Measurements from ENCODE around the gene GNG12. TPM values are rescaled to one million over a fixed set of nuclear protein-coding genes. Genes with fewer than 3 reads are reported as not detected.

GNG12 gene
- total RNA-seq, 1 experiment from 2014 or later, result 14.3 TPM

DNA sequence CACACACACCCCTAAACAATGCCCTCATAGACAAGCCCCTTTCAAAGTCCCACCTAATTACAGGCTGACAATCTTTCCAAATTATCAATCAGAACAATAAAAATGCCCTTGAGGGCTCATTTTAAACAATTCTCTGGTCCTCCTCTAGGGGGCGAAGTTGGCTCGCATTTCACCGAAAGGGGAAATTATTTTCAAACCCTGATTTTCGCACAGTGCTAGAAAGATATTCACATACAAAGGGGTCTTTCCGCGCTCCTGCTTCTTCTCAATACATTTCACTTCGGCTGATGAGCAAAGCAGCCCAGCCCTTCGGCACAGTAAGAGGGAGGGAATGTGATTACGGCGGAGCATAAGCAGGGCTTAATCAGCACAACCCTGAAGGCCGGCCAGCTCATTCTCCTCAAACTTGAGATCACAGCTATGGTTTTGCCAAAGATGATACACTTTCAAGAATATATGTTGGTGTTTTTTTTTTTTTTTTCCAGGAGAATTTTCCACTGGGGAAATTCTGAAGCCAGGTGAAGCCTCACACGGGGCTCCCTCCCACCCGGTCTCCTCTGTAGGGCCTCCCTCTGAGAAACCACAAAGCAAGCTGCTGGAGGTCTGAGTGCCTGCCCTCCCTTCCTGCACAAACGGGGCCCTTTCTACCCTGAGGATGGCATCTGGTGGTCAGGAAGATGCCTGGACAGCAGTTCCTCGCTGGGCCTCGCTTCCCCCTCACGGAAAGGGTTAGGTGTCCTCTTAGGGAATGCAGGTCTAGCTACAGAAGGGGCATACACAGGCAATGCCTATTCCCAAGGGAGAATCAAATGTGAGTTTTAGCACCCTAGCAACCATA, 66.9 kb downstream of the GNG12 start:
- H2AK5ac ChIP-seq (ENCODE audit: insufficient read length, low read length), result no peak overlapping the region
- no peaks in the 10 kb centered on the region for H3K9me3 ChIP-seq (ENCODE audit: control insufficient read depth, low read depth, low read length)
- no peak overlapping the region for H2BK15ac ChIP-seq (ENCODE audit: low read depth, low read length)
- no peak overlapping the region for H3K14ac ChIP-seq (ENCODE audit: insufficient read depth, low read length)
- Mint-ChIP-seq H3K4me1 (peaks cover 7 to 15% of the 10 kb centered on the region in 2 experiments), H3K36me3 (ENCODE audit: insufficient read depth in 1 of 3, low read depth in 3 of 3) (no peaks in the 10 kb centered on the region), H3K4me3 (peak overlapping the region; percentile 42 to 56; a peak in 4 of 5 replicates), H3K9me3 (no peaks in the 10 kb centered on the region), H3K27me3 (ENCODE audit: low read depth) (no peaks in the 10 kb centered on the region; the same call in 1 of the 2 replicates), H3K27ac (no peak overlapping the region; a peak in 2 of 7 replicates)
- H3K9ac ChIP-seq (ENCODE audit: extremely low read depth, insufficient read length, low read length), result no peak overlapping the region
- no peak overlapping the region for H2BK5ac ChIP-seq (ENCODE audit: insufficient read length, low read length)
- no peak overlapping the region for H4K8ac ChIP-seq (replicated peaks; ENCODE audit: insufficient read length, low read depth, low read length)
- H3K4ac ChIP-seq (ENCODE audit: low read depth, low read length), result no peak overlapping the region
- no peaks in the 10 kb centered on the region for H3K79me2 ChIP-seq (ENCODE audit: insufficient read depth, low read length)
- H3K23me2 ChIP-seq (ENCODE audit: insufficient read length, low read depth, low read length, poor library complexity, severe bottlenecking), result no peaks in the 10 kb centered on the region
- H3T11ph ChIP-seq (ENCODE audit: low read length), result no peak overlapping the region
- no peak overlapping the region for H3K56ac ChIP-seq (ENCODE audit: insufficient read length, low read depth, low read length)
- H2BK12ac ChIP-seq (ENCODE audit: insufficient read length, low read depth, low read length), result no peak overlapping the region
- no peak overlapping the region for H3K23ac ChIP-seq (ENCODE audit: insufficient read length, low read depth, low read length)
- no peaks in the 10 kb centered on the region for H4K20me1 ChIP-seq (ENCODE audit: control insufficient read depth, insufficient read depth, insufficient read length)
- no peak overlapping the region for H4K91ac ChIP-seq (ENCODE audit: insufficient read length, low read depth, low read length)
- H3K18ac ChIP-seq (ENCODE audit: insufficient read length, low read depth, low read length), result no peak overlapping the region
- no peaks in the 10 kb centered on the region for H3K79me1 ChIP-seq (ENCODE audit: insufficient read depth, low read depth, low read length, poor library complexity, severe bottlenecking)
- H3K4me1 ChIP-seq (ENCODE audit: insufficient read depth, low read length), result peaks cover 2% of the 10 kb centered on the region; the same call in 1 of the 2 replicates
- peak overlapping the region; percentile 66 for H3K4me2 ChIP-seq (ENCODE audit: insufficient read depth, insufficient read length, low read length)
- H2BK20ac ChIP-seq (ENCODE audit: low read depth, low read length, poor library complexity, severe bottlenecking), result no peak overlapping the region
- DNase-seq, result no peak
- H3K27me3 ChIP-seq (ENCODE audit: insufficient read depth, low read length), result no peaks in the 10 kb centered on the region
- no peak overlapping the region for H2BK120ac ChIP-seq (ENCODE audit: low read depth, low read length, poor library complexity, severe bottlenecking)
- no CpG with 5 or more reads among the region's 17 CpGs for WGBS (ENCODE audit: extremely low coverage, insufficient read length, low lambda C conversion rate)
- no peak overlapping the region for H4K5ac ChIP-seq (ENCODE audit: insufficient read length, low read depth, low read length)
- H2AFZ ChIP-seq (ENCODE audit: low read length), result peak overlapping the region; percentile 93
- H3K27ac ChIP-seq (ENCODE audit: insufficient read length, low read depth, low read length), result no peak overlapping the region
- TF ChIP-seq, protein P1, sequence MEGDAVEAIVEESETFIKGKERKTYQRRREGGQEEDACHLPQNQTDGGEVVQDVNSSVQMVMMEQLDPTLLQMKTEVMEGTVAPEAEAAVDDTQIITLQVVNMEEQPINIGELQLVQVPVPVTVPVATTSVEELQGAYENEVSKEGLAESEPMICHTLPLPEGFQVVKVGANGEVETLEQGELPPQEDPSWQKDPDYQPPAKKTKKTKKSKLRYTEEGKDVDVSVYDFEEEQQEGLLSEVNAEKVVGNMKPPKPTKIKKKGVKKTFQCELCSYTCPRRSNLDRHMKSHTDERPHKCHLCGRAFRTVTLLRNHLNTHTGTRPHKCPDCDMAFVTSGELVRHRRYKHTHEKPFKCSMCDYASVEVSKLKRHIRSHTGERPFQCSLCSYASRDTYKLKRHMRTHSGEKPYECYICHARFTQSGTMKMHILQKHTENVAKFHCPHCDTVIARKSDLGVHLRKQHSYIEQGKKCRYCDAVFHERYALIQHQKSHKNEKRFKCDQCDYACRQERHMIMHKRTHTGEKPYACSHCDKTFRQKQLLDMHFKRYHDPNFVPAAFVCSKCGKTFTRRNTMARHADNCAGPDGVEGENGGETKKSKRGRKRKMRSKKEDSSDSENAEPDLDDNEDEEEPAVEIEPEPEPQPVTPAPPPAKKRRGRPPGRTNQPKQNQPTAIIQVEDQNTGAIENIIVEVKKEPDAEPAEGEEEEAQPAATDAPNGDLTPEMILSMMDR (conservative IDR thresholded peaks at IDR 0.05), result peak; percentile 82

Data from H9 (cell line).